Embryonic facial prominence (tissue), 1 donor: ENCODE results near the gene OR10S1.
"Not testable (repeated sequence)": the region's sequence is repeated elsewhere in the genome, so short reads cannot be mapped to it uniquely, and the experiment has no call there.

Experiments used
- DNase-seq: peaks from one replicate; pipeline ENCODE4 v3.0.0-alpha.2; 2016; ENCODE audit errors: extremely low spot score

OR10S1 gene, protein sequence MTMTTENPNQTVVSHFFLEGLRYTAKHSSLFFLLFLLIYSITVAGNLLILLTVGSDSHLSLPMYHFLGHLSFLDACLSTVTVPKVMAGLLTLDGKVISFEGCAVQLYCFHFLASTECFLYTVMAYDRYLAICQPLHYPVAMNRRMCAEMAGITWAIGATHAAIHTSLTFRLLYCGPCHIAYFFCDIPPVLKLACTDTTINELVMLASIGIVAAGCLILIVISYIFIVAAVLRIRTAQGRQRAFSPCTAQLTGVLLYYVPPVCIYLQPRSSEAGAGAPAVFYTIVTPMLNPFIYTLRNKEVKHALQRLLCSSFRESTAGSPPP

DNA sequence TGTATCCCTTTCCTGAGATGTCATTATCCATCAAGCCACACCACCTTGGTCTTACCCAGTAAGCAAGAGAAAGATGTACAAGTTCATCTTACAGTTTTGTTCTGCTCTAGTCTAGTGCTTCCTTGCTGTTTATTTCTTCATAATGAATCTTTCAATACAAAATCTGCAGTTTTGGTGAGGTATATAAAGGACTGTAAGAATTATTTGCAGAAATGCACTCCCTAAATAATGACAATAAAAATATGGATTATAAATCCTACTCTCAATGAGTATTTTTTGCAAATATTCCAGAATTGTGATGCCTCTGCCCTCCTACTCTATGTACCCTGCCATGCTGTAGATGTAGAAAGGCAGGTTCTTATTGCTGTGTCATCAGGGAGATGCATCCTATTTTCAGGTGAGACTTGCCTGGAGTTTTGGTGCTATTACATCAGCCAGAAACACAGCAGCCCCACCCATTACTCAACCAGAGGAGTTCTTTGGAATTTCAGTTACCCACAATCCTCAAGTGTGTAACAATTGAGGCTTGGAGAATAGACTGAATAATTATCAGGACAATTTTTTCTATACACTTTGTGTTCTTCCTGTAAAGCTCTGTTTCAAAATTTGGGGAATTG lies at the start of gene OR10S1:
TSS of gene OR10S1 (minus strand) at position 51 of the 617 bp plus-strand sequence. CDS start 117 bp downstream, outside the sequence.
- DNase-seq, result no peak

DNA sequence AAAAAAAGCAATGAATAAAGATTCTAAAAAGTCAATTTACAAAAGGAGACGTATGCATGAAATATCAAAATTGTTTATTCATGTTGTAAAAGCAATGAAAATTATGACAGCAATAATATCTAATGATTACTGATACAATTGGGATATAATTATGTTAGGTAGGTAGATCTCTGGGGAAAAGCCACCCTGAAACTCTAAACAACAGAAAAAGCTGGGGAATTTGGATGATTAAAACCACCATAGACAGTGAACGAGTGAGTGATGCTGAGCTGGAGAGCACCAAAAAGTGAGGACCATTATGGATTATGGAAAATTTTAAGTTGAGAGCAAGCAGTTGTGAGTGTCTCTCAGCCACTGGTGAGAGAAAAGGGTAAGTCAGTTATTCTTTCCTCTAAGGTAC lies 48.9 kb upstream of the OR10S1 start, which contains the start of gene OR10G8:
TSS of gene OR10G8 (plus strand) at position 301 of the 400 bp plus-strand sequence. CDS start 2,825 bp downstream, outside the sequence.
- no peak for DNase-seq

DNA sequence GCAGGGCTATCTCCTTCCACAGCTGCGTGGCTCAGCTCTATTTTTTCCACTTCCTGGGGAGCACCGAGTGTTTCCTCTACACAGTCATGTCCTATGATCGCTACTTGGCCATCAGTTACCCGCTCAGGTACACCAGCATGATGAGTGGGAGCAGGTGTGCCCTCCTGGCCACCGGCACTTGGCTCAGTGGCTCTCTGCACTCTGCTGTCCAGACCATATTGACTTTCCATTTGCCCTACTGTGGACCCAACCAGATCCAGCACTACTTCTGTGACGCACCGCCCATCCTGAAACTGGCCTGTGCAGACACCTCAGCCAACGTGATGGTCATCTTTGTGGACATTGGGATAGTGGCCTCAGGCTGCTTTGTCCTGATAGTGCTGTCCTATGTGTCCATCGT lies 38.3 kb upstream of the OR10S1 start:
- DNase-seq, result not testable (repeated sequence)

DNA sequence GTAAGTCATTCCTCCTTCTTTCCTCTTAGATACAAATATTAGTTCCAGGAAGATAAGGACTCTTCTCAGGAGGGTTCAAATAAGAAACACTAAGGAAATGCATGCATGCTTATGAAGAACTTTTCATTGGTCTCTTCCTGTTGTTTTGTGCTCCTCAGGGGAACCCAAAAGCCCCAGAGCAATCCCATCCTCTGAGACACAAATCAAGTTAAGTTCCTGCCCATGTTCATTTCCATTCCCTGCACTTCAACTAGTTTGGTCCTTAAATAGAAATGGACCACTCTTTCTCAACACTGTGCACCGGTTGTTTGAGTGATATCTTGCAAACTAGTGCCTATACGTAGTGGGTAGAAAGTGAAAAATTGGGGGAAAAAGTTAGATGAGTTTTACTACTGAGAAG lies 35.1 kb upstream of the OR10S1 start, which contains the start of gene OR10G4:
TSS of gene OR10G4 (plus strand) at position 301 of the 400 bp plus-strand sequence. CDS start 2,578 bp downstream, outside the sequence.
- no peak for DNase-seq

DNA sequence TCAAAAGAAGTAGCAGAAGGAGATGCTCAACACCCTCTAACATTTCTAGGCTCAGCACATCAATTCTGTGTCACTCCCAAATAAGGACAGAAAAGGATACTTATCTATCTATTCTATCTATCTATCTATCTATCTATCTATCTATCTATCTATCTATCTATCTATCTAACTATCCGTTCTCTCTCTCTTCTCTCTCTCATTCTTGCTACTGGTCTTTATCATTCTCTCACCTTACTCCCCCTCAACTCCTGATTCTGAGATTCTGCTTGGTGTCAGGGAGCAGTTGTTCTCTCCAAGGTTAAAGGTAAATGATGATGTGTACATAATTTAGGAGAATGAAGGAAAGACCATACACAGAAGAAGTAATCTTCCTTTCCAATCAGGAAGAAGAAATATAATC lies 17.5 kb upstream of the OR10S1 start, which contains the start of gene OR10G6:
TSS of gene OR10G6 (minus strand) at position 43 of the 400 bp plus-strand sequence. CDS start at position 43, 0 bp downstream.
- DNase-seq, result no peak

DNA sequence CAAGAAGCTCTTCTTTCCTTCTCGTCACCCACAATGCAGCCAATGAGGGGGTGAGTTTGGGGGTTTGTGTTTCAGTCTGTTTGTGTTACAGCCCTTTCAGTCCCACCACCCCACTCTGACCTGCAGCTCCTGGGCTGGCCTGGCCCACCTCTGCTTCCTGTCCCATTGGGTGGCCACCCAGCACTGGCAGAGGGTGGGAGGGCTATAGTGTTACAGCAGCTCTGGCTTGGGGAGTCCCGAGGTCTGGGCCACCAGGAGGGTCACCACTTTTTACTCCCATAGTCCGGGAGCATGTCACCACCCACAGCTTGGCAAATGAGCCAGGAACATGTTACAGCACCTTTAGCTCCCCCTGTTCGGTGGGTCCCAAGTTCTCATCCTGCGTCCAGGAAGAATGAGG lies 1.7 kb upstream of the OR10S1 start:
- DNase-seq, result no peak

DNA sequence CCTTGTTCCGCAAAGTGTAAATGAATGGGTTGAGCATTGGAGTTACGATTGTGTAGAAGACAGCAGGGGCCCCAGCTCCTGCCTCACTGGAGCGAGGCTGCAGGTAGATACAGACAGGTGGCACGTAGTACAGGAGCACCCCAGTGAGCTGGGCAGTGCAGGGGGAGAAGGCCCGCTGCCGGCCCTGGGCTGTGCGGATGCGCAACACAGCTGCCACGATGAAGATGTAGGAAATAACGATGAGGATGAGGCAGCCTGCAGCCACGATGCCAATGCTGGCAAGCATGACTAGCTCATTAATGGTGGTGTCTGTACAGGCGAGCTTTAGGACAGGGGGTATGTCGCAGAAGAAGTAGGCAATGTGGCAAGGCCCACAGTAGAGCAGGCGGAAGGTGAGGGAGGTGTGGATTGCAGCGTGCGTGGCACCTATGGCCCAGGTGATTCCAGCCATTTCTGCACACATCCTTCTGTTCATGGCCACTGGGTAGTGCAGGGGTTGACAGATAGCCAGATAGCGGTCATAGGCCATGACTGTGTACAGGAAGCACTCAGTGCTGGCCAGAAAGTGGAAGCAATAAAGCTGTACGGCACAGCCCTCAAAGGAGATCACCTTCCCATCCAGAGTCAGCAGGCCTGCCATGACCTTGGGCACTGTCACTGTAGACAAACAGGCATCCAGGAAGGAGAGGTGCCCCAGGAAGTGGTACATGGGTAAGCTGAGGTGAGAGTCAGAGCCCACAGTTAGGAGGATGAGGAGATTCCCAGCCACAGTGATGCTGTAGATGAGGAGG lies 616 bp downstream of the OR10S1 start:
- no peak for DNase-seq

DNA sequence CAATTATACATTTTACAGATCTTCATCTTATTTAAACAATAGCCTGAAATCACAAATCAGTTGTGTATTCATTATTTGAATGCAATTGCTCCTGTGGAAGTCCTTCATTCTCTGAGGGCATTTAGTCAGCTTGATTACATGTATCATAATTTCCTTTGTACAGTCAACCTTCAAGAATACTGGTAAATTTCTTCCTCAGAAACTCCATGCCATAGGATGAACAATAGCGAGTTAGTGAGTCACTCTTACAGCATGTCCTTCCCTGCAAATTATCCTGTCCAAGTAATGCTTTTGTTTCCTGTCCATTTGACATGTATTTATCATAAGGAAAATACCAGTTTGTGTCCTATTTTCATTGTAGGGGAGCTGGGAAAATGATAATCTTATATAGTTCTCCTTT lies 3.8 kb downstream of the OR10S1 start:
- DNase-seq, result no peak

DNA sequence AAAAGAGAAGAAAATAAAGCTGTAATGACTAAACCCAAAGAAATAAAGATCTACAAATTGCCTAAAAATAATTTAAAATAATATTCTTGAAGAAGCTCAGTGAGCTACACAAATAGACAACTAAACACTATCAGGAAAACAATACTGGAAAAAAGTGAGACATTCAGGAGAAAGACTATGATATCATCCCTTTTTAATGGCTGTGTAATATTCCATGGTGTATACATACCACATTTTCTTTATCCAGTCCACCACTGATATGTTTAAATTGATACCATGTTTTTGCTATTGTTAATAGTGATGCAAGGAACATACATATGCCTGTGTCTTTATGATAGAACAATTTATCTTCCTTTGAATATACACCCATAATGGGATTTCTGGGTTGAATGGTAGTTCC lies 20.8 kb downstream of the OR10S1 start:
- DNase-seq, result no peak

DNA sequence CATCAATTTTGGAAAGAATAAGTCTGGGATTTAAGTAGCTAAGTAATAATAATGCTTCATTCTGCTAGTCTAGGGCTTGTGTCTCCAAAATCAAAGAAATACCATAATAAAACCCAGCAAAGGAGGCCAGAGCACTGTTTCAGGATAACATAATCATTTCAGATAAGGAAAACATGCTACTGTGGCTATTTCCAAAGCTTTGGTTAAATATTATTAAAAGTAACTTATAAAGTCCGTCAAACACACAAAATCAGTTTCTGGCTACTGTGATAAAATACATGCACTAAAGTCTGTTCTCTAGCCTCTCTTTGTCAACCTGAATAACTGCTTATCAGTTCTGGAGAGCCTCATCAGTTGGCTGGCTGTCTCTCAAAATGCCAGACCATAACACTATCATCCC lies 32.4 kb downstream of the OR10S1 start:
- DNase-seq, result no peak

DNA sequence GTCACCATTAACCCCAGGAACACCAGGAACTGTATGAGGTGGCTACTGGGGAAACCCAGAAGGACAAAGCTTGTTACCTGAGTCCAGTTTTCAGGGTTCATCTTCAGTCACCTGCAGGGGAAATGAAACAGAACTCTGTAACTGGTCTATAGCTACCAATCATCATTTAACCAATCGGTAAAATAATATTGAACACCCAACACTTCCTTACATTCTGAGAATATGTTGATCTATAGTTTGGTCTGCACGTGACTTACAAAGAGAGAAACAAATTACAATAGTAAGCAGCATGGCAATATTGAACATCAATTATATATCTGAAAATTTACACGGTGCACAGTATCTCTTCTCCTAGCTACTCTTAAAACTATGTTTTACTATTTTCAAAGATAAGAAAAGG lies 33.8 kb downstream of the OR10S1 start, which contains the start of gene OR6T1:
TSS of gene OR6T1 (minus strand) at position 101 of the 400 bp plus-strand sequence. CDS start at position 101, 0 bp downstream.
- no peak for DNase-seq

DNA sequence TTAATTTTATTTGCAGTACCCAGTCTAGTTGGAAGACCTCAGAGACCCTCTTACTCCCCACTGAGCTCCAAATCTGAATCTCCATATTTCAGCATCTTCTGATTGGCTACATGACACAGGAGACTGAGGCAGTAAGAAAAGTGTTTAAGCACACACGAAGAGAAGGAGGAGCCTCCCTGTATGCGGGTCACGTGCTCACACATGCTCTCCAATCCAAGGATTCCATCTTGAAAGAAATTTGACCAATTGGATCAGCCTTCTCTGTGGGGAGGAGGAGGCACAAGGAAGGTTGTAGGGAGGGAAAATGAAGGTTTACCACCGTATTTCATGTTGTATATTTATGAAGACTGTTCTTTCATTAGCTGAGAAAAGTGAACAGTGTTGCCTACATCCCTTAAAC lies 35.2 kb downstream of the OR10S1 start:
- no peak for DNase-seq

DNA sequence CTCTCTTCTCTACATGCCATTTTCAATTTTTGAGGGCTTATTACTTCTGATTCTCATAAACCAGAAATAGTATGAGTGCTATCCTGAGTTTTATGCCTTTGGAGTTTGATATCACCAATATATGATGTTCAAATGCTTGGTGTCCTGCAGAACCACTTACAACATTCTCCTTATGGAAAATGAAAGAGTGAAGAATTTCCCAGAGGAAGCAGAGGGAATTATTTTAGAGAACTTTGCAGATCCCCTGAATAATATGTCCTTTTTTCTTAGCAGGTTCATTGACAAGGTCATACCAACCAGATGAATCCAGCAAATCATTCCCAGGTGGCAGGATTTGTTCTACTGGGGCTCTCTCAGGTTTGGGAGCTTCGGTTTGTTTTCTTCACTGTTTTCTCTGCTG lies 38.3 kb downstream of the OR10S1 start, which contains the start of gene OR4D5:
TSS of gene OR4D5 (plus strand) at position 301 of the 400 bp plus-strand sequence. CDS start at position 301, 0 bp downstream.
- no peak for DNase-seq
